GM21360 (cell line): ENCODE data around the gene RNF220.
"Not testable (repeated sequence)": the region's sequence is repeated elsewhere in the genome, so short reads cannot be mapped to it uniquely, and the experiment has no call there.

Source experiments
- ATAC-seq: cut with Tn5 transposase; IDR thresholded peaks from one replicate; pipeline ENCODE4 v1.9.1; 2021; ENCODE audit warnings: mild to moderate bottlenecking, moderate library complexity; ENCODE audit not compliant: unreplicated experiment

Gene RNF220

GRCh38 chr1:44695671-44696070 is 290.6 kb downstream of the RNF220 start:
- ATAC-seq: no peak

GRCh38 chr1:44696101-44696500 is 291.0 kb downstream of the RNF220 start:
- no peak for ATAC-seq

- ATAC-seq: no peak
Observed at GRCh38 chr1:44696789-44697345, 291.8 kb downstream of the RNF220 start.

- ATAC-seq: no peak
Observed at GRCh38 chr1:44698138-44698537, 293.1 kb downstream of the RNF220 start.

- not testable (repeated sequence) for ATAC-seq
Observed at GRCh38 chr1:44699375-44699774, 294.3 kb downstream of the RNF220 start.

GRCh38 chr1:44700573-44700972 is 295.5 kb downstream of the RNF220 start:
- no peak for ATAC-seq

GRCh38 chr1:44701141-44701573 is 296.1 kb downstream of the RNF220 start:
- no peak for ATAC-seq
